SW480 (cell line): Measurements from ENCODE around the gene CCR7.
"Not testable (repeated sequence)": the region's sequence is repeated elsewhere in the genome, so short reads cannot be mapped to it uniquely, and the experiment has no call there.

Experiments used
- DNase-seq: peaks from one replicate; pipeline ENCODE4 v3.0.0-alpha.2; 2016; ENCODE audit warnings: low spot score

CCR7 gene

GRCh38 chr17:40551091-40551878 lies 14.0 kb downstream of the CCR7 start:
- DNase-seq = no peak

DNA sequence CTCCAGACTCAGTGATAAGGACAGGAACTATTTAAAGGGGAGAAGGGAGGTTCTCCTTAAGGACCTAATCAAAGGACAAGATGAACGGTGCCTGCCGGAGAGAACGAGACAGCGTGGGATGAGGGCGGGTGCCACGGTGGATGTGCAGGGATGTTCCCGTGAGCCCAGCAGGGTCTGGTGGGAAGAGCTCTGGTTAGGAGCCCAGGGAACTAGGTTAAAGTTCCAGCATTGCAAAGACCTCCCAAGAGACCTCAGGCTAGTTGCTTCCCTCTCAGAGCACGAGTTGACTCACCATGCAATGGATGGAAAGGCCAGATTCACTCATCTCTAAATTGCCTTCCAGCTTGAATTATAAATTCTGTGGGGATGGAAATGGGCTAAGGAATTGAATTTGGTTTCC lies 14.7 kb downstream of the CCR7 start:
- DNase-seq = no peak

GRCh38 chr17:40548982-40549685 lies 16.1 kb downstream of the CCR7 start:
- peak; percentile 86 for DNase-seq

DNA sequence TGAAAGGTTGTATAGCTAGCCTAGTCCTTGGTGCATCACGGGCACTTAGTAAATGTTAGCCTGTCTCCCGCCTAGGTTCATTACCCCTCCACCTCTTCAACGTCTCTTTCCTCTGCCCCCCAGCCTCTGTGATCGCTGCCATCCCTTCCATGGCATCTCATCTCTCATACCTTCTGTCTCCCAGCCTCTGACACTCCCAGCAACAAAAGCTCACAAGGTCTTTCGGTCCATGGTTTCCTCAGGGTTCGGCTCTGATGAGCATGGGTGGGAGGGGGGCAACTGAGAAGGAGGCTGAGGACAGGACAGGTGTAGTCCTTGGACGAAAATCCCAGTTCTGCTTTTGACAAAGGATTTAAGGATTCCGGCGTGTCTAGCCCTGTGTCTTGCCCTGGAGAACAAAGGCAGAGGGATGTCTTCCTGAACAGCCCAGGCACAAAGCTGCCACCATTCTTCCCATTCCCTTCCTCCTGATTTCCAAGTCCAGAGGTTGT lies 16.7 kb downstream of the CCR7 start:
- DNase-seq = no peak

DNA sequence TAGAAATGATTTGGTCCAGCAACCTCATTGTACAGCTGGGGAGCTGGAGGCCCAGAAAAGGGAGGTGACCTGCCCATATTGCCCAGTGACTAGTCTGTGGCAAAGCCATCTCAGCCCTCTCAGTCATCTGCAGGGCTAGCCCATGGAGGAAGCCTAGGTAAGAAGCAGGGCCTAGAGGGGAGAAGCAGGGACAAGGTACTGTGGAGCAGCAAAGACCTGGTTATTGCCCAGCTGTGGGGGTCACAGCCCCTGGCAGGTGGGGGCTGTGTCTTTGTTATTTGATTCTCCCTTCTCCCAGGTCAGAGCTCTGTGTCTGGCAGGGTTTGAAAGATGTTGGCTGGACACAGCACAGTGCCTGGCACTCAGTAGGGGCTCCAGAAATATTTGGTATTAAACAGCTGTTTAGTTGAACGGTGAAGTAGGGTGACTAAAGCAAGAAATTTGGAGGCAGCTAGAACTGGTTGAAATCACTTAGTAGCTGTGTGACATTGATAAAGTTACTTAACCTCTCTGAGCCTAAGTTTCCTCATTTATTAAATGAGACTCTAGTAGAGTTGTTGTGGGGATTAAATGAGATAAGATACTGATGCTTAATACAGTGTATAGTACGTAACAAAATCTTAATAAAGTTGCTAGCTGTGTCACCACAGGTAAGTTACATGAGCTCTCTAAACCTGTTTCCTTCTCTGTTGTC lies 17.3 kb downstream of the CCR7 start:
- no peak for DNase-seq

- peak; percentile 95 for DNase-seq
Observed at GRCh38 chr17:40547079-40547784, 18.0 kb downstream of the CCR7 start.

- not testable (repeated sequence) for DNase-seq
Observed at GRCh38 chr17:40546497-40546896, 18.8 kb downstream of the CCR7 start.

GRCh38 chr17:40545660-40546059 lies 19.6 kb downstream of the CCR7 start:
- DNase-seq = no peak

GRCh38 chr17:40542558-40543411 lies 22.5 kb downstream of the CCR7 start:
- peak; percentile 74 for DNase-seq

GRCh38 chr17:40541873-40542557 lies 23.3 kb downstream of the CCR7 start:
- DNase-seq = no peak

GRCh38 chr17:40541060-40541872 lies 24.0 kb downstream of the CCR7 start:
- DNase-seq = peak; percentile 66

GRCh38 chr17:40540448-40540847 lies 24.8 kb downstream of the CCR7 start:
- peak; percentile 83 for DNase-seq

- no peak for DNase-seq
Observed at GRCh38 chr17:40539711-40540411, 25.4 kb downstream of the CCR7 start.

GRCh38 chr17:40538936-40539705 lies 26.2 kb downstream of the CCR7 start:
- peak; percentile 69 for DNase-seq

- peak; percentile 83 for DNase-seq
Observed at GRCh38 chr17:40538019-40538935, 27.0 kb downstream of the CCR7 start.

DNA sequence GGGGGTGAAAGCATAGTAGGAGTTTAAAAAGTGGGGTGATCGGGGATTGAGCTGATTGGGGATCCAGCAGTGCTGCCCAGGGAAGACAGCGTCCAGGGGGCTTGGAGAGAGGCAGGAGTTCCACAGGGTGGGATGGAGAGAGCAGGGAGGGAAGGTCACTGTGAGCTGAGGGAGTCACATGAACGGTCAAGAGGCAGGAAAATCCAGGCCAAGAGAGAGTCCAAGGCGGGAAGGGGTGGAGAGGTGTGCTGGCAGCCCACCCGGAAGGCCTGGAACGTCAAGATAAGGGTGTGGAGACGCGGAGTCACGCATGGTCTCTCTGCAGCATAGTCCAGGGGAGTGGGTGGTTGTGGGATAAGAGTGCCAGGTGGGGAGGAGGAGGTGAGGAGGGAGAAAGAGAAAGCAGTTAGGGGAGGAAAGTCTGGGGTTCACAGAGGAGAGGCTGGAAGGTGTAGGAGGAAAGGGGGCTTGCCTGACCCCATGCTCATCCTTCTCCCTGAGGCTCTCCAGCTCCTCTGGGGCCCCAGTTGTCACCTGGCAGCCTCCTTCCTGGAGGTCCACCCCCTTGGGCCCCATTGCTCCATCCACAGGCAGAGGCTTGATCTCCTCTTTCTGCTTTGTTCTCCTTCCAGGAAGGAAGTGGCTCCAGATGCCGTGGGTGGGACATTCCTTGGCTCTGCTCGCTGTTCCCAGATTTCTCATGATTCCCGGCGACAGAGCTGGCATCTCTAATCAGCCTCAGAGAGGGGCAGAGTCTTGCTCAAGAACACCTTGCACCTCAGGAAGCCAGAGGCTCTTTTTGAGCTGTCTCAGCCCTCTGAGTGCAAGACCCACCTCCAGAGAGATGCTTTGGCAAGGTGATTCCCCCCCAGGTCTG lies 28.7 kb downstream of the CCR7 start:
- DNase-seq = peak; percentile 90
